Hepatocyte (in vitro differentiated cells): ENCODE data around the gene LPP. TPM values are rescaled to one million over a fixed set of nuclear protein-coding genes. Genes with fewer than 3 reads are reported as not detected.

Experiments used
- DNase-seq: peaks from one replicate; pipeline ENCODE4 v3.0.0-alpha.2; 2016; ENCODE audit warnings: low spot score
- H2AFZ ChIP-seq: fragments of 200-600 bp; sonication (generic); 2 replicates; pipeline ENCODE4 v1.6.0; 2016; ENCODE audit warnings: antibody characterized with exemption, mild to moderate bottlenecking
- H3K27ac ChIP-seq: fragments of 200-600 bp; sonication (generic); 2 replicates; pipeline ENCODE4 v1.5.1; 2016; ENCODE audit warnings: mild to moderate bottlenecking
- H3K27me3 ChIP-seq: fragments of 200-600 bp; sonication (generic); 2 replicates; pipeline ENCODE4 v1.6.1; 2016
- H3K36me3 ChIP-seq: fragments of 200-600 bp; sonication (generic); replicated peaks from 2 replicates; pipeline ENCODE4 v1.5.1; 2016; ENCODE audit warnings: low read depth; ENCODE audit not compliant: insufficient read depth
- H3K4me1 ChIP-seq: fragments of 200-600 bp; sonication (generic); 2 replicates; pipeline ENCODE4 v1.5.1; 2016; ENCODE audit warnings: mild to moderate bottlenecking, moderate library complexity; ENCODE audit not compliant: insufficient read depth
- H3K4me2 ChIP-seq: fragments of 200-600 bp; sonication (generic); 2 replicates; pipeline ENCODE4 v1.6.0; 2016
- H3K4me3 ChIP-seq: fragments of 200-600 bp; sonication (generic); 2 replicates; pipeline ENCODE4 v1.5.1; 2016; ENCODE audit warnings: mild to moderate bottlenecking
- H3K79me2 ChIP-seq: fragments of 200-600 bp; sonication (generic); 2 replicates; pipeline ENCODE4 v1.6.0; 2017; ENCODE audit warnings: mild to moderate bottlenecking
- H3K9me2 ChIP-seq: fragments of 200-600 bp; sonication (generic); replicated peaks from 2 replicates; pipeline ENCODE4 v1.6.0; 2017; ENCODE audit warnings: mild to moderate bottlenecking; ENCODE audit not compliant: insufficient read depth
- H3K9me3 ChIP-seq: fragments of 200-600 bp; sonication (generic); 2 replicates; pipeline ENCODE4 v1.5.1; 2016; ENCODE audit warnings: low read depth, mild to moderate bottlenecking
- H4K20me1 ChIP-seq: fragments of 200-600 bp; sonication (generic); 2 replicates; pipeline ENCODE4 v1.6.0; 2016; ENCODE audit warnings: mild to moderate bottlenecking; ENCODE audit not compliant: insufficient read depth, poor library complexity, severe bottlenecking
- EZH2 ChIP-seq: fragments of 200-600 bp; sonication (generic); IDR thresholded peaks from 2 replicates; pipeline ENCODE4 v1.6.1; 2016; ENCODE audit warnings: antibody characterized with exemption, mild to moderate bottlenecking, borderline replicate concordance
- EZH2phosphoT487 ChIP-seq: fragments of 200-600 bp; sonication (generic); IDR thresholded peaks from one replicate; pipeline ENCODE4 v1.6.1; 2018; ENCODE audit warnings: antibody characterized with exemption, mild to moderate bottlenecking, low read depth, moderate library complexity; ENCODE audit not compliant: unreplicated experiment, severe bottlenecking
- WGBS: methylation state at CpG from one replicate; pipeline ENCODE4 v1.1.6; 2016; ENCODE audit warnings: low lambda C conversion rate; ENCODE audit errors: missing lambda C conversion rate; 5-methylcytosine and 5-hydroxymethylcytosine counted together
- polyA plus RNA-seq: library from polyadenylated mRNA; unstranded; fragments of >200 nt; fragmentation: Nextera tagmentation; extraction: Ambion mirVana; gene quantifications from 2 replicates; pipeline ENCODE4 v1.2.1, GENCODE V29; 2016
- total RNA-seq: library from RNA; depleted of rRNA; stranded (reverse); fragments of >200 nt; gene quantifications from 2 replicates; pipeline ENCODE4 v1.2.3, GENCODE V29; 2014
- TF ChIP-seq, protein P1 (sequence below): fragments of 200-600 bp; sonication (generic); IDR thresholded peaks from 2 replicates; pipeline ENCODE4 v1.5.1; 2016; ENCODE audit warnings: antibody characterized with exemption, mild to moderate bottlenecking; ENCODE audit not compliant: poor library complexity

LPP gene
- total and polyA plus RNA-seq, 2 experiments from 2014 or later = 53.2 to 73.8 TPM

- no peaks in the 10 kb centered on the region for H3K9me2 ChIP-seq
- H3K79me2 ChIP-seq = peaks cover 72% of the 10 kb centered on the region
- no peak overlapping the region for H3K4me3 ChIP-seq
- H3K9me3 ChIP-seq = no peaks in the 10 kb centered on the region
- H3K36me3 ChIP-seq = no peaks in the 10 kb centered on the region
- H3K4me2 ChIP-seq = no peak overlapping the region
- H4K20me1 ChIP-seq = no peaks in the 10 kb centered on the region
- TF ChIP-seq EZH2 (no peak), EZH2phosphoT487 (no peak)
- TF ChIP-seq, protein P1, sequence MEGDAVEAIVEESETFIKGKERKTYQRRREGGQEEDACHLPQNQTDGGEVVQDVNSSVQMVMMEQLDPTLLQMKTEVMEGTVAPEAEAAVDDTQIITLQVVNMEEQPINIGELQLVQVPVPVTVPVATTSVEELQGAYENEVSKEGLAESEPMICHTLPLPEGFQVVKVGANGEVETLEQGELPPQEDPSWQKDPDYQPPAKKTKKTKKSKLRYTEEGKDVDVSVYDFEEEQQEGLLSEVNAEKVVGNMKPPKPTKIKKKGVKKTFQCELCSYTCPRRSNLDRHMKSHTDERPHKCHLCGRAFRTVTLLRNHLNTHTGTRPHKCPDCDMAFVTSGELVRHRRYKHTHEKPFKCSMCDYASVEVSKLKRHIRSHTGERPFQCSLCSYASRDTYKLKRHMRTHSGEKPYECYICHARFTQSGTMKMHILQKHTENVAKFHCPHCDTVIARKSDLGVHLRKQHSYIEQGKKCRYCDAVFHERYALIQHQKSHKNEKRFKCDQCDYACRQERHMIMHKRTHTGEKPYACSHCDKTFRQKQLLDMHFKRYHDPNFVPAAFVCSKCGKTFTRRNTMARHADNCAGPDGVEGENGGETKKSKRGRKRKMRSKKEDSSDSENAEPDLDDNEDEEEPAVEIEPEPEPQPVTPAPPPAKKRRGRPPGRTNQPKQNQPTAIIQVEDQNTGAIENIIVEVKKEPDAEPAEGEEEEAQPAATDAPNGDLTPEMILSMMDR = no peak
- H3K27ac ChIP-seq = peak overlapping the region; percentile 90
- H2AFZ ChIP-seq = no peak overlapping the region
- H3K27me3 ChIP-seq = no peaks in the 10 kb centered on the region
- WGBS = 71% methylated on average over 7 of the region's 7 CpGs
- DNase-seq = no peak
- H3K4me1 ChIP-seq = peaks cover 55% of the 10 kb centered on the region
These were observed 113.9 kb downstream of the LPP start for GRCh38 chr3:188267790-188268335.

GRCh38 chr3:188268336-188268735, 114.4 kb downstream of the LPP start:
- Histone ChIP-seq H3K9me2 (no peaks in the 10 kb centered on the region), H2AFZ (no peak overlapping the region), H3K27ac (peak overlapping the region; percentile 90), H3K4me1 (peaks cover 54% of the 10 kb centered on the region), H3K36me3 (no peaks in the 10 kb centered on the region), H3K4me2 (no peak overlapping the region), H3K9me3 (no peaks in the 10 kb centered on the region), H3K4me3 (no peak overlapping the region), H3K79me2 (peaks cover 73% of the 10 kb centered on the region), H3K27me3 (no peaks in the 10 kb centered on the region), H4K20me1 (no peaks in the 10 kb centered on the region)
- no peak for TF ChIP-seq EZH2
- WGBS = 85% methylated on average over 5 of the region's 5 CpGs
- no peak for DNase-seq

- no peak for DNase-seq
- Histone ChIP-seq H2AFZ (no peak overlapping the region), H3K27me3 (no peaks in the 10 kb centered on the region), H3K27ac (peak overlapping the region; percentile 90), H3K4me1 (peaks cover 53% of the 10 kb centered on the region), H3K9me3 (no peaks in the 10 kb centered on the region), H3K9me2 (no peaks in the 10 kb centered on the region), H3K79me2 (peaks cover 73% of the 10 kb centered on the region), H4K20me1 (no peaks in the 10 kb centered on the region), H3K4me3 (no peak overlapping the region), H3K4me2 (no peak overlapping the region), H3K36me3 (no peaks in the 10 kb centered on the region)
- TF ChIP-seq EZH2 (no peak), EZH2phosphoT487 (no peak)
- TF ChIP-seq, protein P1 = no peak
- WGBS = 70% methylated on average over 4 of the region's 4 CpGs
These were observed 115.1 kb downstream of the LPP start for GRCh38 chr3:188269040-188269439.

DNA sequence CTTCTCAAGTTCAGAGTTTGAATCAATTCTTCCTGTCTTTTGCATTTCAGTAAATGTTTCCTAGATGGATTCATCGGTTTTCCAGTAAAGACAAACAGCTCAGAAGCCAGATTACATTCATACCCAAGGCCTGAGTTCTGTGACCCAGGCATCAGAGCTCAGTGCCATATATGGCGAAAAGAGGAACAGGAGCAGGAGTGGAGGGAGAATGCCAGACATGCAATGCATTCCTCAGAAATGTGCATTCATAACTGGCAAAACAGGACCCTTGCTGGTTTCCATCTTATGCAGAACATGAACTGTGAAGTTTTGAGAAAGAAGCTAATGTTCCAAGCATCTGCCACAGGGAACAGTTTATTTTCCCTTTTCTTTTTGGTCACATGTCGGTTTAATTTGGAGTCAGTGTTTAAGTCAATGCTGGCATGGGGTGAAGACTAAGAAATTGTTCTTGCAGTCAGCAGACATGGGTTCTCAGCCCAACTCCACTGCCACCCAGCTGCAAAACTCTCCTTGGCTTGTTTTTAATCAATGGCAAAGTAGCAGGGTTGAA, 116.5 kb downstream of the LPP start:
- H3K4me2 ChIP-seq = peak overlapping the region; percentile 12
- H3K4me1 ChIP-seq = peaks cover 39% of the 10 kb centered on the region
- H3K27me3 ChIP-seq = no peaks in the 10 kb centered on the region

More for the DNA sequence above, 116.5 kb downstream of the LPP start:
- no peak overlapping the region for H2AFZ ChIP-seq
- H3K4me3 ChIP-seq = no peak overlapping the region
- H3K79me2 ChIP-seq = peaks cover 76% of the 10 kb centered on the region
- DNase-seq = peak; percentile 64
- TF ChIP-seq, protein P1 = no peak
- TF ChIP-seq EZH2 = no peak
- no peak for TF ChIP-seq EZH2phosphoT487
- WGBS = 49% methylated on average over 3 of the region's 3 CpGs
- H4K20me1 ChIP-seq = no peaks in the 10 kb centered on the region
- H3K9me3 ChIP-seq = no peaks in the 10 kb centered on the region
- H3K9me2 ChIP-seq = no peaks in the 10 kb centered on the region
- no peaks in the 10 kb centered on the region for H3K36me3 ChIP-seq
- H3K27ac ChIP-seq = peak overlapping the region; percentile 91
